Dermis blood vessel endothelial cell (primary cell): ENCODE measurements around the gene ASXL1. TPM values are rescaled to one million over a fixed set of nuclear protein-coding genes. Genes with fewer than 3 reads are reported as not detected.
"Not testable (repeated sequence)": the region's sequence is repeated elsewhere in the genome, so short reads cannot be mapped to it uniquely, and the experiment has no call there.

Experiments used
- DNase-seq: peaks from one replicate; pipeline ENCODE4 v3.0.0; 2010
- total RNA-seq: library from RNA; depleted of rRNA; stranded (reverse); fragments of >200 nt; gene quantifications from 2 replicates; pipeline ENCODE4 v1.2.3, GENCODE V29; 2014

The ASXL1 gene
- total RNA-seq, 1 donor from 2014 or later: 53.4 TPM

GRCh38 chr20:32337937-32338661 is 20.0 kb upstream of the ASXL1 start:
- no peak for DNase-seq

- no peak for DNase-seq
These were observed 19.5 kb upstream of the ASXL1 start for GRCh38 chr20:32338665-32339064.

DNA sequence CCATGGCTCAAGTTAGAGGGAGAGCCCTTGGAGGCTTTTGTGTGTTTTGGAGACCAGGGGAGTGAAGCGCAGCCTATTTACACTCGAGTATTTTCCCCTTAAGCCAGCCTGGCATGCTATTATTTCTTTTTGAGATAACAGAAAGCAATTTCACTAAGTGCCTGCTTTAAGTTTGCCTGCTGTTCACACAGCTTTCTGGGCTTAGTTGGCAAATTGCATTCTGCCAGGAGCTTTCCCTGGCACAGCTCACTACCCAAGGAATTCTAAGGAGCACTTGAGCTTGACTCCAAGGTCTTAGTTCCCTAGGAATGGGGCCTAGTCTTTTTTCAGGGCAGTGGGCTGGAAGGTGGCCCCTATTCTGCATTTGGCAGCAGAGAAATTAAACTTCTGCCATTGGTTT is 19.0 kb upstream of the ASXL1 start:
- DNase-seq: no peak

- not testable (repeated sequence) for DNase-seq
These were observed 17.1 kb upstream of the ASXL1 start for GRCh38 chr20:32341053-32341452.

DNA sequence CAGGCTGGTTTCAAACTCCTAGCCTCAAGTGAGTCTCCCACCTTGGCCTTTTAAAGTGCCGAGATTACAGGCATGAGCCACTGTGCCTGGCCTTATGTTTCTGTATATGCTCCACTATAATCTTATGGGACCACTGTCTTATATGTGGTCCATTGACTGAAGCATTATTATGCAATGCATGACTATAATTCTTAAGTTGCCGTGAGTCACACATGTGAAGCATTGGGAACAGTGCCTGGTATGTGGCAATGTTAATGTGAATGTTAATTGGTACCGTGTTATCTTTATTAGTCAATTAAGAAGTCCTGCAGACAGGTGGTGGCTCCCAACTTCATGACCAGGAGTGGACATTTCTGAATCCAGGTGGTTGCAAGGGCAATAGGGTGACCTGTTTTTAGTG is 14.7 kb upstream of the ASXL1 start:
- no peak for DNase-seq

GRCh38 chr20:32344835-32345506 is 13.2 kb upstream of the ASXL1 start:
- DNase-seq: no peak

DNA sequence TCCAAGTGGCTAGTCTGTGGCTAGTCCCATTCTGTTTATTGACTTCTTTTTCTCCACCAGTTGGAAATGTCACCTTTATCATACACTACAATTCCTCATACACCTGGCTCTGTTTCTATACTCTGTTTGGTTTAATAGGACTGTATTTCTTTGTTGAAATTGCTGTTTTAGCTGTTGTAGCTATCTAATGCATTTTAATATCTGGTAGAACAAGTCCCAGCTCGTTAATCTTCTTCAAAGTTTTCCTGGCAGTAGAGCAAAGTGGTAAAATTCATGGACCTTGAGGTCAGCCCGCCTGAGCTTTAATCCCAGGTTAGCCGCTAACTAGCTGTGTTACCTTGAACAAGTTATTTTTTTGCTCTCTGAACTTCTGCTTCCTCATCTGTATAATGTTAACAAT is 9.9 kb upstream of the ASXL1 start:
- DNase-seq: no peak

GRCh38 chr20:32350421-32350820 is 7.7 kb upstream of the ASXL1 start:
- no peak for DNase-seq

GRCh38 chr20:32352121-32352720 is 5.9 kb upstream of the ASXL1 start:
- no peak for DNase-seq

DNA sequence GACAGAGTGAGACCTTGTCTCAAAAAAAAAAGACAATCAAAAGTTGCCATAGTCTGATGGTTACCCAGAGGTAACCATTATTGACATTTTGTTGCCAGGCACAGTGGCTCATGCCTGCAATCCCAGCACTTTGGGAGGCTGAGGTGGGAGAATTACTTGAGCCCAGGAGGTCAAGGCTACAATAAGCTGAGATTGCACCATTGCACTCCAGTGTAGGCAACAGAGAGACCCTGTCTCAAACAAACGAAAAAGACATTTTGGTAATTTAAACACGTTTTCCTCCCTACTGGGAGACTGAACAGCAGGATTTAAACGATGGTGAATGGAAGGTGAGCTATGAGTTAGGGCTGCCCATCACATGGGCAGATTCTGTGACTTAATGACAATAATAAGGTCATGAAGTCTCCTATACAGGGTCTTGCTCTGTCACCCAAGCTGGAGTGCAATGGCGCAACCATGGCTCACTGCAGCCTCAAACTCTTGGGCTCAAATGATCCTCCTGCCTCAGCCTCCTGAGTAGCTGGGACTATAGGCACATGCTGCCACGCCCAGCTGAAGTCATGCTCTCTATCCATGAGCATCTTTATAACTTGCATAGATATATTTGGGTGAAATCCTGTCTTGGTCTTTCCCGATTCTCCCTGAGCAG is 4.2 kb upstream of the ASXL1 start:
- no peak for DNase-seq

DNA sequence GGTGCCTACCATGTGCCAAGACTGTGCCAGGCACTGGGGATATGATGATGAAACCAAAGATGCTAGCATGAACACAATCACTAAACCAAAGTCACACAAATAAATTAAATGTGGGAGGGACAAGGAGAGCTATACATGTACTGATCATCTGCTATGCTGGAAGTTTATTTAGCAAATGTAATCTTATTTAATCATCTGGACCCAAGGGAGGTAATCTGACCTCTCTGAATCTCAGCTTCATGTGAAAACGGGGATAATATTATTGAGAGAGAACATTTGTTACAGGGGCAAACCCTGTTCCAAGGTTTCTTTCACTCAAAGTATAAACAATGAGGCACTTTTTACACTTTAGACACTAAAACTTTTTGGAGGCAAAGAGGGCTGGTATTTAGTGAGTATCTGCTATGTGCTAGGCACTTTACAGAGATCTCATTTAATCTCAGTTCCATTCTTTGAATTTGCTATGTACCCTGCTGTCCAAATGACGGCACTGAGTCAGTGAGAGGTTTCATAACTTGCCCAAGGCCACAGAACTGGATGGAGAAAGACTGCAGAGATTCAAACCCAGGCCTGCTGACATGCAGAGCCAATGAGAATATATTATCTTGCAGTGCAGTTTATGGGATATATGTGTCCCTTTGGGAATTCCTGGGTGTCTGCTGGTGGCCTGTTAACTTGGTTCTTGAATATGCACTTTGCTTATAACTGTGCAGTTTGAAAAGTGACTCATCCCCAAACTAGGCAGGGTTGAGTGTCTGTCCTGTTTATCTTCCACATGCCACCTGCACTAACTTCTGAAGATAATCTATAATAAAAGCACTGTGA is 3.3 kb upstream of the ASXL1 start:
- DNase-seq: no peak

DNA sequence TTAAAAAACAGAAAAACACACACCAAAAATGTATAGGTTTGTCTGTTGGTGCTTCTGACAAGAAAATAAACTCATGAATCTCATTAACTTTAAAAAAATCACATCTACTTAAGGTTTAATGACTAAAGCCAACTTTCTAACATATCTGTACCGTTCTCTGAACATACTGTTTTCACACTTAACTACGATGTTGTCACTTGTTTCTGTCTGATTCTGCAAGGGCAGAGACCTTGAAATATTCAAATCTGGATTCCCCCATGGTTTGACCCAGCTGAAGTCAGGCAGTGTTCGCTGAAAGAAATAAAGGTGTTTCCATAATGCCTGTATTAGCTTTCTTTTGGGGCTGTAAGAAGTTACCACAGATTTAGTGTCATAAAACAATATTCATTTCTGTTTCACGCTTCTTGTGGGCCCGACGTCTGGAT is 2.7 kb upstream of the ASXL1 start:
- DNase-seq: no peak

- DNase-seq: not testable (repeated sequence)
These were observed 2.1 kb upstream of the ASXL1 start for GRCh38 chr20:32355907-32356621.

- DNase-seq: peak; percentile 46
These were observed 1.3 kb upstream of the ASXL1 start for GRCh38 chr20:32356622-32357374.

DNA sequence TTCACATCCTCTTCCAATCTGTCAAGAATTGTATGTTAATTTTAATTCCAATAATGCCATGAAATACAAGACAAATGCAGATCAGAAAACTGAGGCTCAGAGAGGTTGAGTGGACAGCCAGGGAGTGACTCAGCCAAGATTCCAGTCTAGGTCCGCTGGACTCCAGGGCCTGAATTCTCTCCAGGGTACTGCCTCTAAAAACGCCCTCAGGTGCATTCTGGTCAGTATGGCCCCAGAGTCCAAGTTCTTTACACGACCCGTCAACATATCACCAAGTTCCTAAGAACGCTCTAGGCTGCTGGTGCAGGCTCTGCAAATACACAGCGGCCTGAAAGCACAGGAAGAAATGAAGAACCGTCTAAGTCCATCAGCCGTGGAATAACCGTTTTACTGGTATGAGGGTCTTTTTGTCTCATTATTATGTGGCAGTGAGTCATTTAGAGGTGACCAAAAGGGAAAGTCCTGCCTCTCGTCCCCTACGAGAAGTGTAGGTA is 709 bp upstream of the ASXL1 start:
- peak; percentile 63 for DNase-seq

- no peak for DNase-seq
These were observed 426 bp downstream of the ASXL1 start for GRCh38 chr20:32358632-32358882.

DNA sequence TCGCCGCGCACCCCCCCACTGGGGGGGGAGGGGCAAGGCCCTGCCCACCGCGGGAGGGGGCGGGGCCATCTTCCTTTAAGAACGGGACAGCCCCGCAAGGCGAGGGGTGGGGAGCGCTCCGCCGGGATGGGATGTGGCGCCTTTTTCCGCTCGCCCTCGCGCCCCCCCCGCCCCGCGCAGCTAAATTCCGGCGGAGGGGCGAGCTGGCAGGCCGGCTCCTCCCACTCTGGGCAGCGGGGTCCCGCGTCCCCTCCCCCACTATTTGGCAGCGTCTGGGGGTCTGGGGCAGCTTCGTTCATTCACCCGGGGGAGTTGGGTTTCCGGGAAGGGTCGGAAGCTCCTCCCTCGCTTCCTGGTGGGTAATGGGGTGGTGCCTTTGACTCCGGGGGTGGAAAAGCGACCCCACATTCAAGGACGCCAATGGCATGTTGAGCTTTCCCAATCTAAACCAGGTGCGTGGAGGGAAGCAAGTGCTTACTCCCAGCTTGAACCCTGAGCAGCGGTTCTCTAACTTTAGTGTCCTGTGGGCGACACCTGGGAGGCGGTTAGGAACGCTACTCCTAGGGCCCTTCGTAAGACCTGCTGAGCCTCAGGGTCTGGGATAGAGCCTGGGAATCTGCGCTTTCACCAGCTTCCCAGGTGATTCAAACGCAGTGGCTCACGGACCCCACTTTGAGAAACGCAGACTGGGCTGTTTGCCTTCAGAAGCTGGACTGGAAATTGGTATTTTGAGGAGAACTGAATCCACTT is 927 bp downstream of the ASXL1 start:
- peak; percentile 77 for DNase-seq

DNA sequence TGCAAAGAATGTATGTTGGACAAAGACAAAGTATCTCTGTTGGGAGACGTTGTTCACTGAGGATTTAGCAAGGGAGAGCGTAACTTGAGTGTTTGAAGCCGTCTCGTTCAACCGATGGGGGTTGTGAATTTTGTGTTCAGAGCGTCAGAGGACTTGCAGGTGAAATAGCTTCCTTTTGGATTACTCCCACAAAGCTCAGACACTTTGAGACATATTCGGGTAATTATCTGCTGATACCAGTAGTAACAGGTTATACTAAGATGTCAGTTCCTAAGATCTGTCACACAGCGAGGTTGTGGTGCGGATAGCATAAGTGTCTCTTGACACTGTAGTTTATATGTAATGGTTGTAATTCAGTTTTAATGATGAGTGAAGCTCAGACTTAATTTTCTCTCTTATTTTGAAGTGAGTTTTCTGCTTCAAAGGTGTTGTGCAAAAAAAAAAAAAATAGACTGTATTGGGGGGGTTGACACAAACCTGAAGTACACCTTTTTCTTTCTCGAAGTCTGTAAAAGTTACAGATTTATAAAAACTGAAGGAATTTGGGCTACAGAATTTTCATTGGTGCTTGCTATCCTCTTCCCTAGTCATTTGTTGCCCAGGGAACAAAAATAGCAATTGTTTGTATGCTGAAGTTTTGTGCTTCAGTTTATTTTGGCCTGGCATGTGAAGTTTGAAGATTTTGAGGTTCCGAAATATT is 1.7 kb downstream of the ASXL1 start:
- DNase-seq: peak; percentile 43

- DNase-seq: peak; percentile 16
These were observed 2.2 kb downstream of the ASXL1 start for GRCh38 chr20:32360333-32360634.

DNA sequence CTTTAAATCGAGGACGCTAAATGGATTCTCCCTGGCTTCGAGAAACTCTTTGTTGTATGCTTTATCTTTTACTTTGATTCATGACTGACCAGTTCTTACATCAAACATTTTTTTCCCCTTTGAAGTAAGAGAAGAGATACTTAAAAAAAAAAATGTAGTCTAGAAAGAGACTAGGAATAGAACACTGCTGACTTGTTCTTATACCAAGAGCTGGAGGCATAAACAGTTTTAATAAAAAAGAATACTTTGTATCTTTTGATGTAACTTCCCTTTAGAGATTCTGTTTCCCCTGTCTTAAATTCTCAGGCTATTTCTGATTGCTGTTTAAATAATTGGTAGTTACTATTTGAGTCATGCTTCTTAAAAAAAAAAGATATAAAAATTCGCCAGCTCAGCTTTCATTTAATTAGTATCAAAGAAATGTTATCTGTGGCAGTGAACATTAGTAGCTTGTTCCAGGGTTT is 4.8 kb downstream of the ASXL1 start:
- no peak for DNase-seq
